AG04449 (cell line): ENCODE data around the gene ALPK3.

Source experiments
- CTCF ChIA-PET: fragments of 350-600 bp; formaldehyde crosslinking; extraction: SDS; loops from one replicate; lab custom pipeline; 2021; ENCODE audit warnings: antibody characterized with exemption; lab: Yijun Ruan, JAX
- POLR2A ChIA-PET: fragments of 400-600, 350-600 bp; formaldehyde crosslinking; extraction: SDS; loops from one replicate; lab custom pipeline; 2020; ENCODE audit warnings: antibody characterized with exemption, inconsistent platforms; lab: Yijun Ruan, JAX
- DNase-seq: peaks from one replicate; pipeline ENCODE4 v3.0.0-alpha.2; 2010; ENCODE audit warnings: low read depth, low spot score
- H3K4me3 ChIP-seq: 2 replicates; pipeline ENCODE4 v1.5.1; 2011; ENCODE audit warnings: low read depth, mild to moderate bottlenecking, control low read depth, low read length
- TF ChIP-seq, protein P1 (sequence below): IDR thresholded peaks from one replicate; pipeline ENCODE4 v1.5.1; 2011; ENCODE audit warnings: mild to moderate bottlenecking, moderate library complexity, low read length, control low read depth, inconsistent platforms; ENCODE audit not compliant: insufficient read depth; ENCODE audit errors: missing control alignments

The ALPK3 gene

DNA sequence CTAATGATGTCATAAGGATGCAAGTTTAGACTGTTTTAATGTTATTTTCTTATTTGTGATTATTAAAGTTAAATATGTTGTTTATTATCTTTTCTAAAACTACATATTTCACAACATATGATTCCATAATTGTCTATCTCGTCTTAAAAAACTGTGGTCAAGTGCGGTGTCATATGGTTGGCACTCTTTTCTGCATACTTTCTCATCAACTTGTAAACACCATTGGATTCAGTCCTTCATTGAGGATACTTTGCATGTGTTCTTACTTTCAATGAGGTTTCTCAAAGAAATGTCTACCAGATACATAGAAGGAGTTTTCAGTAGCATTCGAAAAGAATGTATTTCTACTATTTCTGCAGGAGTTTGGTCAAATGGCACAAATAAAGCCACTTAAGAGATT lies 22.0 kb upstream of the ALPK3 start:
- ChIA-PET CTCF (no interaction called here), POLR2A (no interaction called here)
- no peak for DNase-seq
- TF ChIP-seq, protein P1, sequence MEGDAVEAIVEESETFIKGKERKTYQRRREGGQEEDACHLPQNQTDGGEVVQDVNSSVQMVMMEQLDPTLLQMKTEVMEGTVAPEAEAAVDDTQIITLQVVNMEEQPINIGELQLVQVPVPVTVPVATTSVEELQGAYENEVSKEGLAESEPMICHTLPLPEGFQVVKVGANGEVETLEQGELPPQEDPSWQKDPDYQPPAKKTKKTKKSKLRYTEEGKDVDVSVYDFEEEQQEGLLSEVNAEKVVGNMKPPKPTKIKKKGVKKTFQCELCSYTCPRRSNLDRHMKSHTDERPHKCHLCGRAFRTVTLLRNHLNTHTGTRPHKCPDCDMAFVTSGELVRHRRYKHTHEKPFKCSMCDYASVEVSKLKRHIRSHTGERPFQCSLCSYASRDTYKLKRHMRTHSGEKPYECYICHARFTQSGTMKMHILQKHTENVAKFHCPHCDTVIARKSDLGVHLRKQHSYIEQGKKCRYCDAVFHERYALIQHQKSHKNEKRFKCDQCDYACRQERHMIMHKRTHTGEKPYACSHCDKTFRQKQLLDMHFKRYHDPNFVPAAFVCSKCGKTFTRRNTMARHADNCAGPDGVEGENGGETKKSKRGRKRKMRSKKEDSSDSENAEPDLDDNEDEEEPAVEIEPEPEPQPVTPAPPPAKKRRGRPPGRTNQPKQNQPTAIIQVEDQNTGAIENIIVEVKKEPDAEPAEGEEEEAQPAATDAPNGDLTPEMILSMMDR = no peak
- H3K4me3 ChIP-seq = no peak overlapping the region

DNA sequence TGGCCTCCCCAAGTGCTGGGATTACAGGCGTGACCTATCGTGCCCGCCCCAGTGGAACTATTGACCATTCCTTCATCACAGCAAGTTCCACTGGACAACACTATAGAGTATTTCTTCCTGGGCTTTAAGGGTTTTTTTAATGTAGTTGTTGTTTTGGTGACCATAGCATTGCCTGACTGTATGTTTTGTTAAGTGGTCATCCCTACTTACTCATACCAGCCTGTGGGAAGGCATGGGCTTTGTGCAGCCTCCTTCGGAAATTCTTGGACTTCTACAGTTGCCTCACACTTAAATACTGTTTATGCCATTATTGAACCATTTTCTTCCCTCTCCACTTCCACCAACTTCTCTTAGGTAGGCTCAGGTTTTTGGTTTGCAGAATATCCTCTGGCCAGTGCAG lies 19.9 kb upstream of the ALPK3 start:
- CTCF ChIA-PET = no interaction called here
- TF ChIP-seq, protein P1 = no peak
- H3K4me3 ChIP-seq = no peak overlapping the region
- peak; percentile 72 for DNase-seq
- POLR2A ChIA-PET = interaction anchor here (0.6 kb wide), 1 partner anchor 82 kb away, joined by 3 read pairs; no protein-coding TSS in a partner anchor

DNA sequence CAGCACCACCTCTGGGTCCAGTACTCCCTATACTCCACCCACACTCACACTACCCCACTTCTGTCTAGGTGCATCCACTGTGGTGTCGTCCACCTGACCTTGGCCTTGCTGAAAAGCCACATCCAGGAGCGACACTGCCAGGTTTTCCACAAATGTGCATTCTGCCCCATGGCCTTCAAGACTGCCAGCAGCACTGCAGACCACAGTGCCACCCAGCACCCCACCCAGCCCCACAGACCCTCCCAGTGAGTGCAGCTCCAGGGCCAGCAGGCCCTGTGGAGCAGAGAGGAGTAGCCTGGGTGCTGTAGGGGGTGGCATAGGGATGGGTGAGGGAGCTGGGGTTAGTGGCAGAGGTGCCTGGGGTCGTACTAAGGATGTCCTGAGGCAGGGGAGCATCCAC lies 19.4 kb upstream of the ALPK3 start:
- CTCF ChIA-PET = interaction anchor here (0.9 to 1.1 kb wide), 2 partner anchors 20 to 49 kb away, joined by 3 read pairs; no protein-coding TSS in a partner anchor
- DNase-seq = no peak
- POLR2A ChIA-PET = no interaction called here

DNA sequence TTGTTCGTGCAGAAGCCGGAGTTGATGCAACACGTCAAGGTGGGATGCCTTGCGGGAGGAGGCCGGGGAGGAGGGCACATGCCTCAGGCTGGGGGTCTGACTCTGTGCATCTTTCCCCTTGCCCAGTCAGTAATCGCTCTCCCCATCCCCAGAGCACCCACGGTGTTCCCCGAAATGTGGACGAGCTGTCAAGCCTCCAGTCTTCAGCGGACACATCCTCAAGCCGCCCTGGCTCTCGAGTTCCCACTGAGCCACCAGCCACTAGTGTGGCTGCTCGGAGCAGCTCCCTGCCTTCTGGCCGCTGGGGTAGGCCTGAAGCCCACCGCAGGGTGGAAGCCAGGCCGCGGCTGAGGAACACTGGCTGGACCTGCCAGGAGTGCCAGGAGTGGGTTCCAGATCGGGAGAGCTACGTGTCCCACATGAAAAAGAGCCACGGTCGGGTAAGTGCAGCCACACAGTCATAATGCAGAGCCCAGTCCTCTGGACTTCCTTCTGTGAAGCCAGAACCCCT lies 18.7 kb upstream of the ALPK3 start:
- ChIA-PET CTCF (interaction anchor here (0.9 to 1.1 kb wide), 2 partner anchors 20 to 49 kb away, joined by 3 read pairs; no protein-coding TSS in a partner anchor), POLR2A (no interaction called here)
- no peak overlapping the region for H3K4me3 ChIP-seq
- TF ChIP-seq, protein P1 = no peak
- DNase-seq = no peak

More for the DNA sequence above, 19.4 kb upstream of the ALPK3 start:
- TF ChIP-seq, protein P1 = no peak
- no peak overlapping the region for H3K4me3 ChIP-seq

DNA sequence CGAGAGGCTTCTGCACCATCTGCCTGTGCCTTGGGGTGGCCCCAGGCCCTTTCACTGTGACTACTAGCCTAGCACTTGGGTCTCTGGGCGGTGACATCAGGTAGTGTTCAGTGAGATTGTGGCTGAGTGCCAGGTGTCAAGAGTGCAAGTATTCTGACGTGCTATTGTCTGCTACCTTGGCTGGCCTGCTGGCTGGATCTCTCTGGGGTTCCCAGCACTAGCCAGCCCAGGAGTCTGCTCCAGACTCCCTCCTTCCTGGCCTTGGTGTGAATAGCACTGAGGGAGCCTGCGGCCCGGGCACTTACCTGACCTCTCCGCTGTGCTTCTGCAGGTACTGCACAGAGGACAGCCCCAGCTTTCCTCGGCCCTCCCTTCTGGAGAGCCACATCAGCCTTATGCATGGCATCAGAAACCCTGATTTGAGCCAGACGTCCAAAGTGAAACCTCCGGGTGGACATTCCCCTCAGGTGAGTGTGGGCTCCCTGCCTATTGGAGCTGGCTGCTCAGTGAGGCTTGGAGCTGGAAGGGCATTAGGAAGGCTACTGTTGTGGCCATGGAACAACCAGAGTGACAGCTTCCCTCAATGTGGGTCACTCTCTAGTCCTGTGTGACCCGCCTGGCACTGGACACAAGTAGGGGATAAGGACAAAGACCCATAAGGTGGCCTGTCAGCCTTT lies 17.5 kb upstream of the ALPK3 start:
- TF ChIP-seq, protein P1 = no peak
- ChIA-PET POLR2A (no interaction called here), CTCF (no interaction called here)
- H3K4me3 ChIP-seq = no peak overlapping the region
- DNase-seq = no peak

DNA sequence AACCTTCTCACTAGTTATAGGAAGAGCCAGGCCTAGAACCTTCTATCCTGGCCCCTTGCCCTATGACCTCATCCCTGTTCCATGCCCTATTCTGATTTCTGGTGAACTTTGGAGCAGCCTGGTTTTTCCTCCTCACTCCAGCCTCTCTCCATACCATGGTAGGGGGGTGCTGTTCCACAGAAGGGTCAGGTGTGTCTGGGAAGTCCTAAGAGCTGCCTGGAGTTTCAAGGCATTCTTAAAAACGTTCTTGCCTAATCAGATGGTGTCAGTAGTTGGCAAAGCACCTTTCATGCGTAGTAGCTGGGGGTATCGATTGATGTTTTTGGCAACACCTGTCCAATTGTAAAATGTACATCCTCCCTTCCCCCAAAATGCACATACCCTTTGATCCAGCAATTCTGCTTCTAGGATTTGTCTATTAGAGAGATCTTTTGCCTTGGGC lies 16.8 kb upstream of the ALPK3 start:
- H3K4me3 ChIP-seq = no peak overlapping the region
- ChIA-PET CTCF (no interaction called here), POLR2A (no interaction called here)
- DNase-seq = no peak
- TF ChIP-seq, protein P1 = no peak
